Keratinocyte (primary cell): ENCODE measurements around the gene ABCB11.

ENCODE experiments used
- EZH2 ChIP-seq: IDR thresholded peaks from one replicate; pipeline ENCODE4 v1.6.1; 2012; ENCODE audit warnings: inconsistent platforms, mild to moderate bottlenecking, low read length, moderate library complexity
- TF ChIP-seq, protein P1 (sequence below), 3 experiments: IDR thresholded peaks in 1 of 3; conservative IDR thresholded peaks in 1 of 3; optimal IDR thresholded peaks in 1 of 3; 2 replicates in 2 of 3; 3 replicates in 1 of 3; pipeline versions ENCODE3 to v1.5.1; 2011; ENCODE audit warnings: low read length in 3 of 3, mild to moderate bottlenecking in 3 of 3, moderate library complexity in 2 of 3, control low read depth in 1 of 3, inconsistent platforms in 1 of 3; ENCODE audit not compliant: insufficient read depth in 2 of 3; ENCODE audit errors: extremely low read depth in 1 of 3

- no peak for TF ChIP-seq EZH2
- TF ChIP-seq, protein P1, sequence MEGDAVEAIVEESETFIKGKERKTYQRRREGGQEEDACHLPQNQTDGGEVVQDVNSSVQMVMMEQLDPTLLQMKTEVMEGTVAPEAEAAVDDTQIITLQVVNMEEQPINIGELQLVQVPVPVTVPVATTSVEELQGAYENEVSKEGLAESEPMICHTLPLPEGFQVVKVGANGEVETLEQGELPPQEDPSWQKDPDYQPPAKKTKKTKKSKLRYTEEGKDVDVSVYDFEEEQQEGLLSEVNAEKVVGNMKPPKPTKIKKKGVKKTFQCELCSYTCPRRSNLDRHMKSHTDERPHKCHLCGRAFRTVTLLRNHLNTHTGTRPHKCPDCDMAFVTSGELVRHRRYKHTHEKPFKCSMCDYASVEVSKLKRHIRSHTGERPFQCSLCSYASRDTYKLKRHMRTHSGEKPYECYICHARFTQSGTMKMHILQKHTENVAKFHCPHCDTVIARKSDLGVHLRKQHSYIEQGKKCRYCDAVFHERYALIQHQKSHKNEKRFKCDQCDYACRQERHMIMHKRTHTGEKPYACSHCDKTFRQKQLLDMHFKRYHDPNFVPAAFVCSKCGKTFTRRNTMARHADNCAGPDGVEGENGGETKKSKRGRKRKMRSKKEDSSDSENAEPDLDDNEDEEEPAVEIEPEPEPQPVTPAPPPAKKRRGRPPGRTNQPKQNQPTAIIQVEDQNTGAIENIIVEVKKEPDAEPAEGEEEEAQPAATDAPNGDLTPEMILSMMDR (optimal IDR thresholded peaks at IDR 0.05 in 1 of 3, IDR thresholded peaks at IDR 0.05 in 1 of 3, conservative IDR thresholded peaks at IDR 0.05 in 1 of 3; ENCODE audit: extremely low read depth in 1 of 3, insufficient read depth in 2 of 3, low read length in 3 of 3) = no peak
Measured at GRCh38 chr2:168978461-168978861, 52.7 kb downstream of the ABCB11 start.
